PFSK-1 (cell line): Measurements from ENCODE around the gene RPTOR.

ENCODE experiments used
- POLR2AphosphoS5 ChIP-seq: IDR thresholded peaks from 2 replicates; pipeline ENCODE4 v1.6.1; 2012; ENCODE audit warnings: low read depth, mild to moderate bottlenecking, control low read depth, low read length, moderate library complexity
- SIN3A ChIP-seq: IDR thresholded peaks from 2 replicates; pipeline ENCODE4 v1.6.1; 2012; ENCODE audit warnings: mild to moderate bottlenecking, low read length, moderate library complexity, borderline replicate concordance; ENCODE audit not compliant: insufficient read depth
- TAF1 ChIP-seq: IDR thresholded peaks from 2 replicates; pipeline ENCODE4 v1.6.1; 2012; ENCODE audit warnings: low read length, control low read depth, borderline replicate concordance; ENCODE audit not compliant: insufficient read depth
- TF ChIP-seq, protein P1 (sequence below), 2 experiments: IDR thresholded peaks; 2 replicates each; pipeline versions ENCODE4 v1.6.1 to v1.8.0; 2011 to 2012; ENCODE audit warnings: low read depth in 2 of 2, low read length in 2 of 2, control low read depth in 1 of 2, inconsistent platforms in 1 of 2, mild to moderate bottlenecking in 1 of 2, moderate library complexity in 1 of 2; ENCODE audit not compliant: insufficient read depth in 1 of 2

DNA sequence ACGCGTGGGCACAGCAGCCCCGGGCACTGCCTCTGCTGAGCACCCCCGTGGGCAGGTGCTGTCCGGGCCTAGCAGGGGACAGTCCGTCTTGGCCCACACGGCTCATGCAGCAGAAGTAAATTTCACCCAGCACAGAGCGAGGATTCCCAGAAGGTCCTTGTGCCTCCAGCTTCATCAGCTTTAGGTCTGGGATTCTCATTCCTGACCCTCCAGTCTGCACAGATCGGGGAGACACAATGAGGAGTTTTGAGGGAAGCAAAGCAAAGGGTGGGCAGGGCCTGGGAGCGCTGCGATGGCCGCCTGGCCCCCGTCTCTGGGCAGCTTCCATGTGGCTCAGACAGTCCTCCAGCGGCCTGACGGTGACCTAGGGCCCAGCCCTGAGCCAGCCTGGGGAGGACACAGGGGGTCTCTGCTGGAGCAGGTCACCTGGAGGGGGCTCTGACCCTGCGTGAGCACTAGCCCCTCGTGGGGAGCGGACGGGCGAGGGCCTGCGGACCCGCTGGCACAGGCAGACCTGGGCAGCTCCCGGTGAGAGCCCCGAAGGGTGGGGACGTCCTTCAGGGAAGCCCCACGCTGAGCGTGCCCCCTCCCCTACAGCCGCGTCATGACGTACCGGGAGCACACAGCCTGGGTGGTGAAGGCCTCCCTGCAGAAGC is 416.3 kb downstream of the RPTOR start:
- TF ChIP-seq POLR2AphosphoS5, result no peak
- no peak for TF ChIP-seq TAF1
- TF ChIP-seq, protein P1, sequence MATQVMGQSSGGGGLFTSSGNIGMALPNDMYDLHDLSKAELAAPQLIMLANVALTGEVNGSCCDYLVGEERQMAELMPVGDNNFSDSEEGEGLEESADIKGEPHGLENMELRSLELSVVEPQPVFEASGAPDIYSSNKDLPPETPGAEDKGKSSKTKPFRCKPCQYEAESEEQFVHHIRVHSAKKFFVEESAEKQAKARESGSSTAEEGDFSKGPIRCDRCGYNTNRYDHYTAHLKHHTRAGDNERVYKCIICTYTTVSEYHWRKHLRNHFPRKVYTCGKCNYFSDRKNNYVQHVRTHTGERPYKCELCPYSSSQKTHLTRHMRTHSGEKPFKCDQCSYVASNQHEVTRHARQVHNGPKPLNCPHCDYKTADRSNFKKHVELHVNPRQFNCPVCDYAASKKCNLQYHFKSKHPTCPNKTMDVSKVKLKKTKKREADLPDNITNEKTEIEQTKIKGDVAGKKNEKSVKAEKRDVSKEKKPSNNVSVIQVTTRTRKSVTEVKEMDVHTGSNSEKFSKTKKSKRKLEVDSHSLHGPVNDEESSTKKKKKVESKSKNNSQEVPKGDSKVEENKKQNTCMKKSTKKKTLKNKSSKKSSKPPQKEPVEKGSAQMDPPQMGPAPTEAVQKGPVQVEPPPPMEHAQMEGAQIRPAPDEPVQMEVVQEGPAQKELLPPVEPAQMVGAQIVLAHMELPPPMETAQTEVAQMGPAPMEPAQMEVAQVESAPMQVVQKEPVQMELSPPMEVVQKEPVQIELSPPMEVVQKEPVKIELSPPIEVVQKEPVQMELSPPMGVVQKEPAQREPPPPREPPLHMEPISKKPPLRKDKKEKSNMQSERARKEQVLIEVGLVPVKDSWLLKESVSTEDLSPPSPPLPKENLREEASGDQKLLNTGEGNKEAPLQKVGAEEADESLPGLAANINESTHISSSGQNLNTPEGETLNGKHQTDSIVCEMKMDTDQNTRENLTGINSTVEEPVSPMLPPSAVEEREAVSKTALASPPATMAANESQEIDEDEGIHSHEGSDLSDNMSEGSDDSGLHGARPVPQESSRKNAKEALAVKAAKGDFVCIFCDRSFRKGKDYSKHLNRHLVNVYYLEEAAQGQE (IDR thresholded peaks at IDR 0.05; ENCODE audit: insufficient read depth in 1 of 2, low read depth in 2 of 2, low read length in 2 of 2), result no peak
- TF ChIP-seq SIN3A, result no peak
